ENCODE results near the gene FLNA. TPM values are rescaled to one million over a fixed set of nuclear protein-coding genes. Genes with fewer than 3 reads are reported as not detected.
A peak's percentile ranks its signal among the peaks of the same experiment; 100 is the strongest.
"Not testable (repeated sequence)": the region's sequence is repeated elsewhere in the genome, so short reads cannot be mapped to it uniquely, and the experiment has no call there.

The FLNA gene
- total RNA-seq, 1 donor from 2014 or later, result 225 TPM

DNA sequence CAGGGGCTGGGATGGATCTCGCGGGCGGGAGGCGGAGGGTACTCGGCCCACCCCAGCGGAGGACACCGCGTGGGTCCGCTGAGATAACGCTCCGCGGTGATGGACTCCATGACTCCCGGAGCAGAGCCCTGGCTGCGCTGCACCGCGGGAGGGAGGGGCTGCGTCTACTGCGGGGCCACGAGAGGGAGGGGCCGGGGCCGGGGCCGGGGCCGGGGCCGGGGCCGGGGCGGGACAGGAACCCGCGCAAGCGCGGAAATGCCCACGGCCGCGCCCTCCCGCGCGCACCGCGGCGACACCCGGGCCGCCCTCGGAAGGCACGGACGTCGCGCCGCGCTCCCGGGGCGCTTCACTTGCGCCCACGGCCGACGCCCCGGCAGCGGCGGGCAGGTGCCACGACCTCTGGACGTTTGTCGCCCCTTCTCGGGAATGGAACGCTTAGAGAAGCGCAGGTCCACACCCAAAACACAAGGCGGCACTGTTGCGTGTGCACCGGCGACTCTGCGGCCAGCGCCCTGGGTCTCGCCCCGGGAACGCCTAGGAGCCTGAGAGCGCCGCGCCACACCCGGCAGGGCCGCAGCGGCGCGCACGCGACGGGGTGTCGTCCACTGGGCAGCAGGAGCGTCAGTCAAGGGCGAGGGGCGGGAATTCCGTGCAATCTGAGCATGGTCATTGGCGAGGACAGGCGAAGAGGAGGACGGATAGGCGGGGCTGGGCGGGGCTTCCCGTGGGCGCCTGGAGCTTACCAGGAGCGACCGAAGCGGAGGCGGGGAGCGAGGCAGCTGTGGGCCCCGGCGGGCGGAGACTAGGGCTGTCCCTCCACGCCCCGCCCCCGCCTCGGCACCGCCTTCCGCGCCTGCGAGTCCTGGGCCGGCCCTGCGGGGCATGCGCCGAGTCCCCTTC is 32.8 kb downstream of the FLNA start:
- H3K4me1 ChIP-seq; DNase-seq; H3K9me3 ChIP-seq (replicated peaks); H3K27me3 ChIP-seq (ENCODE audit: low read depth); H3K36me3 ChIP-seq; intact Hi-C loops (cut with micrococcal nuclease): not testable (repeated sequence)
- TF ChIP-seq, protein P1, sequence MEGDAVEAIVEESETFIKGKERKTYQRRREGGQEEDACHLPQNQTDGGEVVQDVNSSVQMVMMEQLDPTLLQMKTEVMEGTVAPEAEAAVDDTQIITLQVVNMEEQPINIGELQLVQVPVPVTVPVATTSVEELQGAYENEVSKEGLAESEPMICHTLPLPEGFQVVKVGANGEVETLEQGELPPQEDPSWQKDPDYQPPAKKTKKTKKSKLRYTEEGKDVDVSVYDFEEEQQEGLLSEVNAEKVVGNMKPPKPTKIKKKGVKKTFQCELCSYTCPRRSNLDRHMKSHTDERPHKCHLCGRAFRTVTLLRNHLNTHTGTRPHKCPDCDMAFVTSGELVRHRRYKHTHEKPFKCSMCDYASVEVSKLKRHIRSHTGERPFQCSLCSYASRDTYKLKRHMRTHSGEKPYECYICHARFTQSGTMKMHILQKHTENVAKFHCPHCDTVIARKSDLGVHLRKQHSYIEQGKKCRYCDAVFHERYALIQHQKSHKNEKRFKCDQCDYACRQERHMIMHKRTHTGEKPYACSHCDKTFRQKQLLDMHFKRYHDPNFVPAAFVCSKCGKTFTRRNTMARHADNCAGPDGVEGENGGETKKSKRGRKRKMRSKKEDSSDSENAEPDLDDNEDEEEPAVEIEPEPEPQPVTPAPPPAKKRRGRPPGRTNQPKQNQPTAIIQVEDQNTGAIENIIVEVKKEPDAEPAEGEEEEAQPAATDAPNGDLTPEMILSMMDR (IDR thresholded peaks at IDR 0.05; ENCODE audit: borderline replicate concordance), result peak; percentile 10
- Histone ChIP-seq H3K27ac (replicated peaks) (peak overlapping the region; percentile 91), H3K4me3 (peak overlapping the region; percentile 55)

GRCh38 chrX:154334496-154334895 is 39.9 kb downstream of the FLNA start:
- TF ChIP-seq, protein P1 (IDR thresholded peaks at IDR 0.05; ENCODE audit: borderline replicate concordance), result no peak
- Histone ChIP-seq H3K9me3 (replicated peaks) (no peaks in the 10 kb centered on the region), H3K4me1 (no peaks in the 10 kb centered on the region), H3K4me3 (no peak overlapping the region), H3K27ac (replicated peaks) (no peak overlapping the region), H3K36me3 (no peaks in the 10 kb centered on the region), H3K27me3 (ENCODE audit: low read depth) (no peaks in the 10 kb centered on the region)
- intact Hi-C loops (cut with micrococcal nuclease), result no loop called here
- no peak for DNase-seq

DNA sequence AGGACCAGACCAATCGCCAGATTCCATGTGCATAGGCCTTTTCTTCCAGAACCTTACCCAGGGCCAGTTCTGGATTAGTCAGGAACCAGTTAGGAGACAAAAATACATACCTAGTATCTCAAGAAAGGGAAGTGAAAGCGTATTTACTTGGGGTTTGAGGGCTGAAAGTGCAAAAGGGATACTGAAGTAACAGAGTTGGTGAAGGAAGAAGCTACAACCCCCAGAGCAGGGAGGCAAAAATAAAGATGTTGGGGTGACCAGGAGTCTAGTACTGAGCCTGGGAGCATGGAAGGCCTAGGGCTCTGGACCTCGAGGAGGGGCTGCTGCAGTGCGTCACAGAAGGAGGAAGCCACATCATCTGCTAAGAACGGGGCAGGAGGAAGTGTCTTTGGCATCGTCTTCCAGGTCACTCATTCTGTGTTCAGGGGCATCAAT is 40.6 kb downstream of the FLNA start:
- Histone ChIP-seq H3K4me1 (no peaks in the 10 kb centered on the region), H3K27me3 (ENCODE audit: low read depth) (no peaks in the 10 kb centered on the region), H3K4me3 (no peak overlapping the region), H3K9me3 (replicated peaks) (no peaks in the 10 kb centered on the region), H3K27ac (replicated peaks) (no peak overlapping the region), H3K36me3 (no peaks in the 10 kb centered on the region)
- DNase-seq, result no peak
- TF ChIP-seq, protein P1 (IDR thresholded peaks at IDR 0.05; ENCODE audit: borderline replicate concordance), result no peak
- intact Hi-C loops (cut with micrococcal nuclease), result no loop called here

DNA sequence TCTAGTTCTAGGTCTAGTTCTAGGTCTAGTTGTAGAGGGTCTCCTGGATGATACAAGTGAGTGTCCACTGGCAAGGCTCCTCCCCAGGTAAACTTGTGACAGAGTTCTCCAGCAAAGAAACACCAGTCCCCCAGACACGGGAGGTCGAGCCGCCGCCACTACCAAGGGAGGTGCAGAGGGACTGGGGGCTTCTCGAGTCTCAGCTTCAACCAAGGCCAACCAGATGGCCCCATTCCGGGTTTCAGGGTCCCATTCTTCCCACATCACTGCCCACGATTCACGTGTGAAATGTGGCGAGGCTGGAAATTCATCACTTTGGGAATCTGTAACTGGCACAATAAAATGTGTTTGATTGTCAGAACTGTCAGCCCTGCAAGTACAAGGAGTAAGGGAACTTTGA is 41.3 kb downstream of the FLNA start:
- Histone ChIP-seq H3K9me3 (replicated peaks) (no peaks in the 10 kb centered on the region), H3K36me3 (no peaks in the 10 kb centered on the region), H3K4me1 (no peaks in the 10 kb centered on the region), H3K27ac (replicated peaks) (no peak overlapping the region), H3K27me3 (ENCODE audit: low read depth) (no peaks in the 10 kb centered on the region), H3K4me3 (no peak overlapping the region)
- intact Hi-C loops (cut with micrococcal nuclease), result no loop called here
- TF ChIP-seq, protein P1 (IDR thresholded peaks at IDR 0.05; ENCODE audit: borderline replicate concordance), result no peak
- DNase-seq, result no peak

GRCh38 chrX:154332561-154332960 is 41.9 kb downstream of the FLNA start:
- Histone ChIP-seq H3K4me3 (no peak overlapping the region), H3K36me3 (no peaks in the 10 kb centered on the region), H3K27ac (replicated peaks) (no peak overlapping the region), H3K27me3 (ENCODE audit: low read depth) (no peaks in the 10 kb centered on the region), H3K9me3 (replicated peaks) (no peaks in the 10 kb centered on the region), H3K4me1 (no peaks in the 10 kb centered on the region)
- DNase-seq, result no peak
- TF ChIP-seq, protein P1 (IDR thresholded peaks at IDR 0.05; ENCODE audit: borderline replicate concordance), result no peak
- intact Hi-C loops (cut with micrococcal nuclease), result no loop called here

Data from left ventricle myocardium inferior (tissue), 1 donor.